GM21576 (cell line): ENCODE results near the gene NBPF12.
"Not testable (repeated sequence)": the region's sequence is repeated elsewhere in the genome, so short reads cannot be mapped to it uniquely, and the experiment has no call there.

ENCODE experiments used
- ATAC-seq: cut with Tn5 transposase; IDR thresholded peaks from one replicate; pipeline ENCODE4 v1.9.1; 2021; ENCODE audit warnings: mild to moderate bottlenecking, moderate library complexity; ENCODE audit not compliant: unreplicated experiment

NBPF12 gene

DNA sequence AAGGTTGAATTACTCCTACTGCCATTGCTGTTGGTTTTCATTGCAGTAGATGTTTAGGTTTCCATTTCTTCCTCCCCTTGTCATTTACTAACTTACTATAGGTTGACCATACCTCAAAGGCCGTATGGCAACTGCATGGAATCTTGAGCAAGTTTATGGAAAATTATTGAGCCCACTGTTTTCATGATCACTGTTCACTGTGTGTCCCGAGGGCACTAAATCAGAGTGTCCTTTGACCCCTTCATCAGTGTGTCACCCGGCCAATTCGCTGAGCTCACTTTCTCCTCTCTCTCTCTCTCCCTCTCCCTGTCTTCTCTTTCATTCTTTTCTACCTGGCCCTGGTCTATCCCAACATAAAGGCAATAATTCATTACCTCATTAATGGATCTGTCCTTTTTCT is 47.7 kb downstream of the NBPF12 start:
- ATAC-seq, result not testable (repeated sequence)

- ATAC-seq, result not testable (repeated sequence)
Measured at GRCh38 chr1:146986450-146986849, 48.3 kb downstream of the NBPF12 start.

DNA sequence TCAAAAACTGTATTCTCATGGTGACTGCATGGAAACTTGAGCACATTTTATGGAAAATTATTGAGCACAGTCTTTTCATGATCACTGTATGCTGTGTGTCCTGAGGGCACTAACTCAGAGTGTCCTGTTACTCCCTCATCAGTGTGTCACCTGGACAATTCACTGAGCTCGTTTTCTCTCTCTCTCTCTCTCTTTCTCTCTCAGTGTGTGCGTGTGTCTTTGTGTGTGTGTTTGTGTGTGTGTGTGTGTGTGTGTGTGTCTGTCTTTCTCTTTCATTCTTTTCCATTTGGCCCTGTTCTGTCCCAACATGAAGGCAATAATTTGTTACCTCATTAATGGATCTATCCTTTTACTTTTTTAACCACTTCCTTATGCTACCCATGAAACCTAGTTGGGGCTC is 49.4 kb downstream of the NBPF12 start:
- ATAC-seq, result not testable (repeated sequence)

- not testable (repeated sequence) for ATAC-seq
Measured at GRCh38 chr1:146989455-146989854, 51.3 kb downstream of the NBPF12 start.

- not testable (repeated sequence) for ATAC-seq
Measured at GRCh38 chr1:147008495-147008894, 70.4 kb downstream of the NBPF12 start.

GRCh38 chr1:147026975-147027374 is 88.9 kb downstream of the NBPF12 start:
- ATAC-seq, result not testable (repeated sequence)

- ATAC-seq, result not testable (repeated sequence)
Measured at GRCh38 chr1:147030066-147030653, 92.0 kb downstream of the NBPF12 start.

DNA sequence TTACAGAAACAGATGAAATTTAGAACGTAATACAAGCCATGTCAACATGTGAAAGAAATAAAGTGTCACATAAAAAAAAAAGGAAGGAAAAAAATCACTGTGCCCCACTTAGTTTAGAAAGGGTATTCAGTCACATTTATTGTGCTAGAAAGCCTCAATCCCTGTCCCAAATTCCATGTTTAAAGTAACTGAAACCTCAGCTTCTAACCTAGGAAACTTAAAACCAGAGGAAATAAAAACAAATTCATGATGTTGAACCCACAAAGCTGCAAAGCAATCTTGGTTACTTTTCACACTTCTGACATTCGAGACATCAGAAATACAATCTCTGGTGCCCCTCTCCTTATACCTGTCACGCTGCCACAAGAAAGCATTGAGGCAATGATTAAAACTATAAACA is 101.8 kb downstream of the NBPF12 start:
- ATAC-seq, result no peak

- not testable (repeated sequence) for ATAC-seq
Measured at GRCh38 chr1:147042891-147043290, 104.8 kb downstream of the NBPF12 start.

- not testable (repeated sequence) for ATAC-seq
Measured at GRCh38 chr1:147044511-147044910, 106.4 kb downstream of the NBPF12 start.
